MM.1S (cell line): ENCODE results near the gene MYO9B.

Experiments used
- EZH2 ChIP-seq: fragments of 300-600 bp; sonication (generic); optimal IDR thresholded peaks from 2 replicates; pipeline ENCODE3; 2017; ENCODE audit warnings: low read depth, mild to moderate bottlenecking, antibody characterized with exemption, low read length, mixed read lengths
- EZH2phosphoT487 ChIP-seq: fragments of 300-600 bp; sonication (generic); IDR thresholded peaks from 2 replicates; pipeline ENCODE4 v1.6.1; 2018; ENCODE audit warnings: antibody characterized with exemption, low read length
- TF ChIP-seq, protein P1 (sequence below): fragments of 300-600 bp; sonication (generic); IDR thresholded peaks from 2 replicates; pipeline ENCODE4 v1.5.1; 2016; ENCODE audit warnings: antibody characterized with exemption, low read length, mixed read lengths

DNA sequence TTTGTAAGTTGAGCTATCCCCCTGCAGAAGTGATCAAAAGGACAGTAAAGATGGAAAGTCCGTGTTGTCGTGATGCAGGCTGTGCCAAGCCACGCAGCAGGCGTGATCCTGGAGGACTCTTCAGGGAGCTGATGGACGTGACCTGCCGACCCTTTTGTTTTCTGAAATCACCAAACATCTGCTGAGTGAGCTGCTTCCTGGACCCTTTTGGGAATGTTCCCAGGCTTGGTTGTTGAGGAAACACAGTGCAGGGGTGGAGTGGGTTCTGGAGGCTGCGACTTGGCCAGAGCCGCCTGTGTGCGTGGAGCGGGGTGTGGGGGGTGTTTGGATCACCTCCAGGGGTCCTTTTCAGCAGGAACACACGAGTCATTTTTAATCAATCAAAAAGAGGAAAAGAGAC is 33.6 kb upstream of the MYO9B start:
- TF ChIP-seq, protein P1, sequence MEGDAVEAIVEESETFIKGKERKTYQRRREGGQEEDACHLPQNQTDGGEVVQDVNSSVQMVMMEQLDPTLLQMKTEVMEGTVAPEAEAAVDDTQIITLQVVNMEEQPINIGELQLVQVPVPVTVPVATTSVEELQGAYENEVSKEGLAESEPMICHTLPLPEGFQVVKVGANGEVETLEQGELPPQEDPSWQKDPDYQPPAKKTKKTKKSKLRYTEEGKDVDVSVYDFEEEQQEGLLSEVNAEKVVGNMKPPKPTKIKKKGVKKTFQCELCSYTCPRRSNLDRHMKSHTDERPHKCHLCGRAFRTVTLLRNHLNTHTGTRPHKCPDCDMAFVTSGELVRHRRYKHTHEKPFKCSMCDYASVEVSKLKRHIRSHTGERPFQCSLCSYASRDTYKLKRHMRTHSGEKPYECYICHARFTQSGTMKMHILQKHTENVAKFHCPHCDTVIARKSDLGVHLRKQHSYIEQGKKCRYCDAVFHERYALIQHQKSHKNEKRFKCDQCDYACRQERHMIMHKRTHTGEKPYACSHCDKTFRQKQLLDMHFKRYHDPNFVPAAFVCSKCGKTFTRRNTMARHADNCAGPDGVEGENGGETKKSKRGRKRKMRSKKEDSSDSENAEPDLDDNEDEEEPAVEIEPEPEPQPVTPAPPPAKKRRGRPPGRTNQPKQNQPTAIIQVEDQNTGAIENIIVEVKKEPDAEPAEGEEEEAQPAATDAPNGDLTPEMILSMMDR, result no peak
- TF ChIP-seq EZH2 (no peak), EZH2phosphoT487 (no peak)
